K562 (cell line): ENCODE measurements around the gene UFSP2. TPM values are rescaled to one million over a fixed set of nuclear protein-coding genes. Genes with fewer than 3 reads are reported as not detected.

Experiments
- C11orf30 ChIP-seq: fragments of 450-650 bp; IDR thresholded peaks from 2 replicates; pipeline ENCODE4 v1.6.1; 2016; ENCODE audit warnings: low read depth, mild to moderate bottlenecking
- MED1 ChIP-seq: sonication (generic); formaldehyde crosslinking; IDR thresholded peaks from 2 replicates; pipeline ENCODE4 v1.8.1; 2023; ENCODE audit warnings: missing genetic modification reagents, borderline replicate concordance
- TAF9B ChIP-seq: fragments of 450-650 bp; IDR thresholded peaks from 2 replicates; pipeline ENCODE4 v1.6.1; 2018; ENCODE audit warnings: mild to moderate bottlenecking; ENCODE audit not compliant: partially characterized antibody
- ZNF134 ChIP-seq: fragments of 250-450 bp; sonication (Bioruptor Pico); conservative IDR thresholded peaks from 2 replicates; pipeline ENCODE4 v1.4.0; 2020
- polyA plus RNA-seq, 8 experiments: library from polyadenylated mRNA; depleted of rRNA in 4 of 8; stranded (reverse) in 5 of 8; unstranded in 3 of 8; fragments of >200 nt; fragmentation: Nextera tagmentation in 2 of 8; fragmentation: Illumina TruSeq in 1 of 8; extraction: Ambion mirVana in 2 of 8; extraction: Trizol in 1 of 8; gene quantifications; 2 replicates each; pipeline versions ENCODE4 v1.2.1 to v1.2.3, GENCODE V29; 2011 to 2014; ENCODE audit warnings: inconsistent platforms in 1 of 8, missing spikeins in 1 of 8
- total RNA-seq, 7 experiments: library from RNA; depleted of rRNA in 6 of 7; stranded (reverse); fragments of >200 nt in 6 of 7; fragmentation: Illumina TruSeq in 2 of 7; extraction: Trizol in 2 of 7; gene quantifications; 2 replicates each; pipeline versions ENCODE4 v1.2.1 to v1.2.3, GENCODE V29; 2011 to 2021; ENCODE audit warnings: low replicate concordance in 1 of 7
- TF ChIP-seq, protein P1 (sequence below): fragments of 200-600 bp; sonication (generic); IDR thresholded peaks from one replicate; pipeline ENCODE4 v1.6.1; 2012; ENCODE audit warnings: mild to moderate bottlenecking, low read depth, low read length, inconsistent platforms
- TF ChIP-seq, protein P2 (sequence below), 3 experiments: fragments of 200-800 bp in 1 of 3; fragments of 250-450 bp in 1 of 3; fragments of 450-650 bp in 1 of 3; sonication (Bioruptor Pico) in 1 of 3; sonication (Bioruptor generic) in 1 of 3; formaldehyde crosslinking in 1 of 3; IDR thresholded peaks; 2 replicates each; pipeline versions ENCODE4 v1.6.1 to v1.8.0; 2016 to 2022; ENCODE audit warnings: mild to moderate bottlenecking in 2 of 3, missing genetic modification characterization in 2 of 3, missing compliant biosample characterization in 1 of 3, moderate library complexity in 1 of 3

The UFSP2 gene
- total and polyA plus RNA-seq, 9 of the 15 experiments (the other 6 are each of a cell fraction or from before 2014, with no cell fraction given): 20.1 to 55.8 (median 26.6) TPM

DNA sequence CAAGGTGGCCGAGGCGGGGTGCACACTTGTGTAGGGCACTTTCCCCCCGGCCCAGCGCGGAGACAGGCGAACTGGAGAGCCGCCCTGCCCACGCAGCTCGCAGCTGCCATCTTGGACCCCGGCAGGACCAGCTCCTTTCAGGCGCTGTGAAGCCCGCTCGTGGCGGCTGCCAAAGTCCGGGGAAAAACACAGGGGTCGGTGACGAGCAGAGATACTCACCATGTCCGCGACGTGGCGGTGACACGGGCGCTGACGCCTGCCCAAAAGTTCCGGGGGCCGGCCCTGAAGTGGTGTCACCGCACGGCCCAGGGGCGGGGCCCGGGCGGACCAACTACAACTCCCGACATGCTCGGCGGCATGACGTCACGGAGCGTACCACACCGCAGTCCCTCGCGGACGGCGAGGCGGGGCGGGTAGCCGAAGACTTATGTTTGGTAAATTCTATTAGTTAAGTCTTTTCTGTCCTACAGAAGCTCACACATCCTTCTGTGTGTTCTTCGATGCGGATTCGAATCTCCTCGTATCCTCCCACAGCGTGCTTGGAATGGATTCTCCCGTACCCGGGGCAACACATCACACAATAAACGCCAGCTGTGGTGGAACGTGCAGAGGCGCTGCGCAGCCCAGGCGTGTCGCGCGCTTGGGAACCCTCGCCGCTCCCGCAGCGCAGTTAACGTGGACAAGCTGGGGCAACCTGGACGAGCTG, at the start of gene UFSP2 (continued):
- TF ChIP-seq, protein P1, sequence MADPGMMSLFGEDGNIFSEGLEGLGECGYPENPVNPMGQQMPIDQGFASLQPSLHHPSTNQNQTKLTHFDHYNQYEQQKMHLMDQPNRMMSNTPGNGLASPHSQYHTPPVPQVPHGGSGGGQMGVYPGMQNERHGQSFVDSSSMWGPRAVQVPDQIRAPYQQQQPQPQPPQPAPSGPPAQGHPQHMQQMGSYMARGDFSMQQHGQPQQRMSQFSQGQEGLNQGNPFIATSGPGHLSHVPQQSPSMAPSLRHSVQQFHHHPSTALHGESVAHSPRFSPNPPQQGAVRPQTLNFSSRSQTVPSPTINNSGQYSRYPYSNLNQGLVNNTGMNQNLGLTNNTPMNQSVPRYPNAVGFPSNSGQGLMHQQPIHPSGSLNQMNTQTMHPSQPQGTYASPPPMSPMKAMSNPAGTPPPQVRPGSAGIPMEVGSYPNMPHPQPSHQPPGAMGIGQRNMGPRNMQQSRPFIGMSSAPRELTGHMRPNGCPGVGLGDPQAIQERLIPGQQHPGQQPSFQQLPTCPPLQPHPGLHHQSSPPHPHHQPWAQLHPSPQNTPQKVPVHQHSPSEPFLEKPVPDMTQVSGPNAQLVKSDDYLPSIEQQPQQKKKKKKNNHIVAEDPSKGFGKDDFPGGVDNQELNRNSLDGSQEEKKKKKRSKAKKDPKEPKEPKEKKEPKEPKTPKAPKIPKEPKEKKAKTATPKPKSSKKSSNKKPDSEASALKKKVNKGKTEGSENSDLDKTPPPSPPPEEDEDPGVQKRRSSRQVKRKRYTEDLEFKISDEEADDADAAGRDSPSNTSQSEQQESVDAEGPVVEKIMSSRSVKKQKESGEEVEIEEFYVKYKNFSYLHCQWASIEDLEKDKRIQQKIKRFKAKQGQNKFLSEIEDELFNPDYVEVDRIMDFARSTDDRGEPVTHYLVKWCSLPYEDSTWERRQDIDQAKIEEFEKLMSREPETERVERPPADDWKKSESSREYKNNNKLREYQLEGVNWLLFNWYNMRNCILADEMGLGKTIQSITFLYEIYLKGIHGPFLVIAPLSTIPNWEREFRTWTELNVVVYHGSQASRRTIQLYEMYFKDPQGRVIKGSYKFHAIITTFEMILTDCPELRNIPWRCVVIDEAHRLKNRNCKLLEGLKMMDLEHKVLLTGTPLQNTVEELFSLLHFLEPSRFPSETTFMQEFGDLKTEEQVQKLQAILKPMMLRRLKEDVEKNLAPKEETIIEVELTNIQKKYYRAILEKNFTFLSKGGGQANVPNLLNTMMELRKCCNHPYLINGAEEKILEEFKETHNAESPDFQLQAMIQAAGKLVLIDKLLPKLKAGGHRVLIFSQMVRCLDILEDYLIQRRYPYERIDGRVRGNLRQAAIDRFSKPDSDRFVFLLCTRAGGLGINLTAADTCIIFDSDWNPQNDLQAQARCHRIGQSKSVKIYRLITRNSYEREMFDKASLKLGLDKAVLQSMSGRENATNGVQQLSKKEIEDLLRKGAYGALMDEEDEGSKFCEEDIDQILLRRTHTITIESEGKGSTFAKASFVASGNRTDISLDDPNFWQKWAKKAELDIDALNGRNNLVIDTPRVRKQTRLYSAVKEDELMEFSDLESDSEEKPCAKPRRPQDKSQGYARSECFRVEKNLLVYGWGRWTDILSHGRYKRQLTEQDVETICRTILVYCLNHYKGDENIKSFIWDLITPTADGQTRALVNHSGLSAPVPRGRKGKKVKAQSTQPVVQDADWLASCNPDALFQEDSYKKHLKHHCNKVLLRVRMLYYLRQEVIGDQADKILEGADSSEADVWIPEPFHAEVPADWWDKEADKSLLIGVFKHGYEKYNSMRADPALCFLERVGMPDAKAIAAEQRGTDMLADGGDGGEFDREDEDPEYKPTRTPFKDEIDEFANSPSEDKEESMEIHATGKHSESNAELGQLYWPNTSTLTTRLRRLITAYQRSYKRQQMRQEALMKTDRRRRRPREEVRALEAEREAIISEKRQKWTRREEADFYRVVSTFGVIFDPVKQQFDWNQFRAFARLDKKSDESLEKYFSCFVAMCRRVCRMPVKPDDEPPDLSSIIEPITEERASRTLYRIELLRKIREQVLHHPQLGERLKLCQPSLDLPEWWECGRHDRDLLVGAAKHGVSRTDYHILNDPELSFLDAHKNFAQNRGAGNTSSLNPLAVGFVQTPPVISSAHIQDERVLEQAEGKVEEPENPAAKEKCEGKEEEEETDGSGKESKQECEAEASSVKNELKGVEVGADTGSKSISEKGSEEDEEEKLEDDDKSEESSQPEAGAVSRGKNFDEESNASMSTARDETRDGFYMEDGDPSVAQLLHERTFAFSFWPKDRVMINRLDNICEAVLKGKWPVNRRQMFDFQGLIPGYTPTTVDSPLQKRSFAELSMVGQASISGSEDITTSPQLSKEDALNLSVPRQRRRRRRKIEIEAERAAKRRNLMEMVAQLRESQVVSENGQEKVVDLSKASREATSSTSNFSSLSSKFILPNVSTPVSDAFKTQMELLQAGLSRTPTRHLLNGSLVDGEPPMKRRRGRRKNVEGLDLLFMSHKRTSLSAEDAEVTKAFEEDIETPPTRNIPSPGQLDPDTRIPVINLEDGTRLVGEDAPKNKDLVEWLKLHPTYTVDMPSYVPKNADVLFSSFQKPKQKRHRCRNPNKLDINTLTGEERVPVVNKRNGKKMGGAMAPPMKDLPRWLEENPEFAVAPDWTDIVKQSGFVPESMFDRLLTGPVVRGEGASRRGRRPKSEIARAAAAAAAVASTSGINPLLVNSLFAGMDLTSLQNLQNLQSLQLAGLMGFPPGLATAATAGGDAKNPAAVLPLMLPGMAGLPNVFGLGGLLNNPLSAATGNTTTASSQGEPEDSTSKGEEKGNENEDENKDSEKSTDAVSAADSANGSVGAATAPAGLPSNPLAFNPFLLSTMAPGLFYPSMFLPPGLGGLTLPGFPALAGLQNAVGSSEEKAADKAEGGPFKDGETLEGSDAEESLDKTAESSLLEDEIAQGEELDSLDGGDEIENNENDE: no peak
- TF ChIP-seq, protein P2, sequence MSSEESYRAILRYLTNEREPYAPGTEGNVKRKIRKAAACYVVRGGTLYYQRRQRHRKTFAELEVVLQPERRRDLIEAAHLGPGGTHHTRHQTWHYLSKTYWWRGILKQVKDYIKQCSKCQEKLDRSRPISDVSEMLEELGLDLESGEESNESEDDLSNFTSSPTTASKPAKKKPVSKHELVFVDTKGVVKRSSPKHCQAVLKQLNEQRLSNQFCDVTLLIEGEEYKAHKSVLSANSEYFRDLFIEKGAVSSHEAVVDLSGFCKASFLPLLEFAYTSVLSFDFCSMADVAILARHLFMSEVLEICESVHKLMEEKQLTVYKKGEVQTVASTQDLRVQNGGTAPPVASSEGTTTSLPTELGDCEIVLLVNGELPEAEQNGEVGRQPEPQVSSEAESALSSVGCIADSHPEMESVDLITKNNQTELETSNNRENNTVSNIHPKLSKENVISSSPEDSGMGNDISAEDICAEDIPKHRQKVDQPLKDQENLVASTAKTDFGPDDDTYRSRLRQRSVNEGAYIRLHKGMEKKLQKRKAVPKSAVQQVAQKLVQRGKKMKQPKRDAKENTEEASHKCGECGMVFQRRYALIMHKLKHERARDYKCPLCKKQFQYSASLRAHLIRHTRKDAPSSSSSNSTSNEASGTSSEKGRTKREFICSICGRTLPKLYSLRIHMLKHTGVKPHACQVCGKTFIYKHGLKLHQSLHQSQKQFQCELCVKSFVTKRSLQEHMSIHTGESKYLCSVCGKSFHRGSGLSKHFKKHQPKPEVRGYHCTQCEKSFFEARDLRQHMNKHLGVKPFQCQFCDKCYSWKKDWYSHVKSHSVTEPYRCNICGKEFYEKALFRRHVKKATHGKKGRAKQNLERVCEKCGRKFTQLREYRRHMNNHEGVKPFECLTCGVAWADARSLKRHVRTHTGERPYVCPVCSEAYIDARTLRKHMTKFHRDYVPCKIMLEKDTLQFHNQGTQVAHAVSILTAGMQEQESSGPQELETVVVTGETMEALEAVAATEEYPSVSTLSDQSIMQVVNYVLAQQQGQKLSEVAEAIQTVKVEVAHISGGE (CRISPR knock-in tag; IDR thresholded peaks at IDR 0.05): peak in 1 of 3 experiments; percentile 58; a peak in 1 of 6 replicates
- TF ChIP-seq TAF9B: peak; percentile 76
- TF ChIP-seq MED1 (CRISPR knock-in tag): no peak
- no peak for TF ChIP-seq C11orf30
- TF ChIP-seq ZNF134 (CRISPR knock-in tag): no peak; the same call in 1 of the 2 replicates
